AG04450 (cell line): Measurements from ENCODE around the gene TMEM222. TPM values are rescaled to one million over a fixed set of nuclear protein-coding genes. Genes with fewer than 3 reads are reported as not detected.
A peak's percentile ranks its signal among the peaks of the same experiment; 100 is the strongest.

ENCODE experiments used
- CTCF ChIA-PET: fragments of 300-600, 350-600 bp; formaldehyde crosslinking; extraction: SDS; loops from one replicate; lab custom pipeline; 2022; ENCODE audit warnings: antibody characterized with exemption, inconsistent platforms; lab: Charles Lee
- POLR2A ChIA-PET: fragments of 350-600 bp; formaldehyde crosslinking; extraction: SDS; loops from one replicate; lab custom pipeline; 2021; ENCODE audit warnings: antibody characterized with exemption, inconsistent platforms; lab: Yijun Ruan, JAX
- DNase-seq: peaks from one replicate; pipeline ENCODE4 v3.0.0-alpha.2; 2011; ENCODE audit warnings: low read depth, low spot score
- H3K27ac ChIP-seq: one replicate; pipeline ENCODE4 v1.5.1; 2012; ENCODE audit warnings: low read depth, low read length, control low read depth
- H3K27me3 ChIP-seq: one replicate; pipeline ENCODE4 v1.6.0; 2012; ENCODE audit warnings: low read length; ENCODE audit not compliant: control insufficient read depth, insufficient read depth
- H3K4me3 ChIP-seq: 2 replicates; pipeline ENCODE4 v1.5.1; 2011; ENCODE audit warnings: mild to moderate bottlenecking, low read depth, low read length, control low read depth
- H3K9me3 ChIP-seq: 2 replicates; pipeline ENCODE4 v1.5.1; 2012; ENCODE audit warnings: low read length; ENCODE audit not compliant: control insufficient read depth, insufficient read depth
- polyA plus RNA-seq: library from polyadenylated mRNA; depleted of rRNA; stranded (reverse); fragments of >200 nt; gene quantifications from 2 replicates; pipeline ENCODE4 v1.2.3, GENCODE V29; 2011
- TF ChIP-seq, protein P1 (sequence below): IDR thresholded peaks from 2 replicates; pipeline ENCODE4 v1.5.1; 2011; ENCODE audit warnings: low read depth, low read length, control low read depth, inconsistent platforms

Gene TMEM222
- polyA plus RNA-seq, 1 experiment: 27.8 TPM

DNA sequence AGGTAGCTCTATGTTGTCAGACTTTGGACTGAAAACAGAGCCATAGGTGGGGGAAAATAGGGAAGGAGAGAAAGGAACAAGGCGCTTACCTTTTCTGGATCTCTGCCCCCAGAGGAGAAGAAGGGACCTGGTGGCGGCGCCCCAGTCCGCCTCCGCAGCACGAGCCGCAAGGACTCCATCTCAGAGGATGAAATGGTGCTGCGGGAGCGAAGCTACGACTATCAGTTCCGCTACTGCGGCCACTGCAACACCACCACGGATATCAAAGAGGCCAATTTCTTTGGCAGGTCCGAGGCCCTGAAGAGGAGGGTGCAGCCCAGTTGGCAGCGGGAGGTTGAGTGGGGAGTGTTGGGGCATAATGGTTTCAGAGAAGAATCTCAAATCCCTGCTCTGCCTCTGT is 18.5 kb upstream of the TMEM222 start:
- no peaks in the 10 kb centered on the region for H3K27me3 ChIP-seq
- no peaks in the 10 kb centered on the region for H3K9me3 ChIP-seq
- no peak overlapping the region for H3K4me3 ChIP-seq
- TF ChIP-seq, protein P1, sequence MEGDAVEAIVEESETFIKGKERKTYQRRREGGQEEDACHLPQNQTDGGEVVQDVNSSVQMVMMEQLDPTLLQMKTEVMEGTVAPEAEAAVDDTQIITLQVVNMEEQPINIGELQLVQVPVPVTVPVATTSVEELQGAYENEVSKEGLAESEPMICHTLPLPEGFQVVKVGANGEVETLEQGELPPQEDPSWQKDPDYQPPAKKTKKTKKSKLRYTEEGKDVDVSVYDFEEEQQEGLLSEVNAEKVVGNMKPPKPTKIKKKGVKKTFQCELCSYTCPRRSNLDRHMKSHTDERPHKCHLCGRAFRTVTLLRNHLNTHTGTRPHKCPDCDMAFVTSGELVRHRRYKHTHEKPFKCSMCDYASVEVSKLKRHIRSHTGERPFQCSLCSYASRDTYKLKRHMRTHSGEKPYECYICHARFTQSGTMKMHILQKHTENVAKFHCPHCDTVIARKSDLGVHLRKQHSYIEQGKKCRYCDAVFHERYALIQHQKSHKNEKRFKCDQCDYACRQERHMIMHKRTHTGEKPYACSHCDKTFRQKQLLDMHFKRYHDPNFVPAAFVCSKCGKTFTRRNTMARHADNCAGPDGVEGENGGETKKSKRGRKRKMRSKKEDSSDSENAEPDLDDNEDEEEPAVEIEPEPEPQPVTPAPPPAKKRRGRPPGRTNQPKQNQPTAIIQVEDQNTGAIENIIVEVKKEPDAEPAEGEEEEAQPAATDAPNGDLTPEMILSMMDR: no peak
- no peak overlapping the region for H3K27ac ChIP-seq
- ChIA-PET POLR2A (no interaction called here), CTCF (interaction anchor here (0.6 to 10.3 kb wide), 5 partner anchors 13 to 303 kb away, joined by 5 to 168 read pairs (median 80); partner anchors contain the start of genes AHDC1, GPR3 and MAP3K6)
- no peak for DNase-seq

DNA sequence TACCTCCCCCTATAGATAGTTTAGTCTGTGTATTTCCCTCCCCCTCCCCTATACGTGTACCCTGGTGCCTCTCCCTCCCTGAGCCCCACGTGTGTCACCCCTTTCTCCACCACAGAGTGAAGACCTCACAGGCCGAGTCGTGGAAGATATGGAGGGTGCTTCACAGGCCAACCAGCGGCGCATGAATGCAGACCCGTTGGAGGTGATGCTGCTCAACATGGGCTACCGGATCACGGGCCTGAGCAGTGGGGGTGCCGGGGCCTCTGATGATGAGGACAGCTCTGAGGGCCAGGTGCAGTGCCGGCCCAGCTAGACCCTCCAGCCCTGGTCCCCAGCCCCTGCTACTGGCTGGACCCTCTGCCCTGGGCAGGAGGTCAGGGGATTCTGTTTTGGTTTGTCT is 15.9 kb upstream of the TMEM222 start:
- no peak for DNase-seq
- no peak overlapping the region for H3K27ac ChIP-seq
- POLR2A ChIA-PET: no interaction called here
- H3K27me3 ChIP-seq: no peaks in the 10 kb centered on the region
- TF ChIP-seq, protein P1: no peak
- CTCF ChIA-PET: interaction anchor here (0.9 to 1.1 kb wide), 2 partner anchors 26 to 60 kb away, joined by 4 to 7 read pairs; no protein-coding TSS in a partner anchor
- no peaks in the 10 kb centered on the region for H3K9me3 ChIP-seq
- H3K4me3 ChIP-seq: no peak overlapping the region

DNA sequence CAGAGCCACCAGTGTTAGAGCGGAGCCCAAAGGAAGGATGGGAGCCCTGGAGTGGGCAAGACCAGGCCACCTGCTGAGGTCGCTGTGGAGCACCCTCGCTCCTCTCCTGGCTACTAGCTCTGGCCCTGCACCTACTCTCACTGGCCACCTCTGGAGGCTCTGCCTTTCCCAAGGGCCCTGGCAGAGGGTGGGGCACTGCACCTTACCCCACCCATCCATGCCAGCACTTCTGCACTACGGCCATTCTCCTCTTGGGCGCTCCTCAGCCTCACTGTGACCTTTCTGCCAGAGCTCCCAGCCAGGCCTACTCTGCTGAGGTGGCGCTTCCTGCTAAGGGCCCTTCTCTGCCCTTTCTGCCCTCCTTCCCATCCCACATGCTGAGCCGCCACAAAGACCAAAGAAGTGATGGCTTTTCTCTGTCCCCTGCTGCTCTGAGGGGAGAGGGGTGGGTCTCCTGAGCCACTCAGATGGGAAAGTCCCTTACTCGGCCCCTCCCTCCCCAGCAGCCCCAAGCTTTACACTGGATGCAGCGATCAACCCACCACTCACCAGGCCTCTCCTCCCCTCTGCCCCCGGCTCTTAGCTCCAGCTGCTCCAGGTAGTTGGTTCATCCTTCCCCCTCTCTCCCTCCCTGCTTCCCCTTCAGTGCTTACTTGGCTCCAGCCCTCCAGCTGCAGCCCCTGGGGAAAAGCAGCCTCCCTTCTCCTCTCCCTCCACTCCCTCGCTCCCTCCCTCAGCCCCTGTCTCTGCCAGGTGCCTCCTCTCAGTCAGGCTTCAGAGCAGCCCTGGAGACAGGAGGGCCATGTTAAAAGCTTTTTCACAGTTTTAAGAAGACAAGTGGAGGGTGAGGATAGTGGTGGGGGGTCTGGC is 14.8 kb upstream of the TMEM222 start:
- no peak overlapping the region for H3K4me3 ChIP-seq
- TF ChIP-seq, protein P1: 0 out of 2 replicates have a peak, but pooled peaks have one; percentile 3
- POLR2A ChIA-PET: no interaction called here
- no peaks in the 10 kb centered on the region for H3K9me3 ChIP-seq
- no peaks in the 10 kb centered on the region for H3K27me3 ChIP-seq
- no peak overlapping the region for H3K27ac ChIP-seq
- DNase-seq: no peak
- CTCF ChIA-PET: interaction anchor here (0.6 to 4.4 kb wide), 5 partner anchors 10 to 355 kb away, joined by 3 to 21 read pairs (median 4); no protein-coding TSS in a partner anchor

DNA sequence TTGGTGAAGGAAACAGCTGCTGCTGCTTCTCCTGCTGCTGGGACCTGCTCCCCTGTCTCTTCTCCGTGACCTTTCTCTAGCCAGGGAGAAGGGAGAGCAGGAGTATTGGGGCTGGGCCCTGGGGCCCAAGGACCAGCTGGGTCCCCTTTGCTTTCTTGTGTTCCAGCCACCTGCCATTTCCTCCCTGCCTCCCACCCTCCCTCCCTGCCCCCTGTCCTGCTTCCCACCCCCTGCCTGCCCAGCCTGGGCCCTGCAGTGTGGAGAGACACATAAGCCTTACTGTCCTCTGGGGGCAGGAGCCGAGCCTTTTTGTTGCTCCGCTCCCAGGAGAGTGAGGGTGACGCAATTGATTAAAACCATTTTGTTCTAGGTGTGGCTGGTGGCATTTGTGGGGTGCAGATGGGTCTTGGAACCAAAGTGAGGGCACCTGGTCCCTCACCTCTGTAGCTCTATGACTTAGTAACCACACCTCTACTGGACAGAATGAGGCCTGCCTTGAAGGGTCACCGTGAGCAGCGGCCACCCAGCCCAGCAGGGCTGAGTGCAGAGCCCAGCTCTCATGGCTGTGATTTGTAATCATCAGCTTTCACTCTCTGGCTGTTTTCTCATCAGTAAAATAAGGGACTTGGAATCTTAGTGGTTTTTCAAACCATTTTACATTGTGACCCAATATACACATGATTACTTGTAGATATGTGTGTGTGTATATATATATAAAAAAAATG is 13.9 kb upstream of the TMEM222 start:
- no peak overlapping the region for H3K27ac ChIP-seq
- no peak for DNase-seq
- TF ChIP-seq, protein P1: no peak
- ChIA-PET POLR2A (interaction anchor here (1.5 kb wide), 1 partner anchor 9 kb away, joined by 3 read pairs; no protein-coding TSS in a partner anchor), CTCF (interaction anchor here (0.6 to 4.4 kb wide), 4 partner anchors 11 to 300 kb away, joined by 3 to 21 read pairs (median 6); no protein-coding TSS in a partner anchor)
- H3K9me3 ChIP-seq: no peaks in the 10 kb centered on the region
- no peaks in the 10 kb centered on the region for H3K27me3 ChIP-seq
- no peak overlapping the region for H3K4me3 ChIP-seq
